Measurements from ENCODE around the gene POMT1. TPM values are rescaled to one million over a fixed set of nuclear protein-coding genes. Genes with fewer than 3 reads are reported as not detected.

POMT1 gene
- polyA plus RNA-seq, 1 of the 3 experiments (the other 2 are of a cell fraction) = 44.5 TPM

- no peaks in the 10 kb centered on the region for H3F3A ChIP-seq (replicated peaks; ENCODE audit: insufficient read depth)
- no peak for DNase-seq
- 95% methylated on average over 9 of the region's 9 CpGs for WGBS (ENCODE audit: low lambda C conversion rate)
- TF ChIP-seq MXI1 (IDR thresholded peaks at IDR 0.05; ENCODE audit: low read depth, low read length) = no peak
- no peak for TF ChIP-seq SMC3 (IDR thresholded peaks at IDR 0.05; ENCODE audit: low read depth, low read length)
- TF ChIP-seq MAX (IDR thresholded peaks at IDR 0.05; ENCODE audit: low read depth) = no peak
- no peak for TF ChIP-seq TCF12 (IDR thresholded peaks at IDR 0.05)
- no peak for TF ChIP-seq ELF1 (IDR thresholded peaks at IDR 0.05)
- TF ChIP-seq RAD21 (IDR thresholded peaks at IDR 0.05; ENCODE audit: low read length) = no peak
- TF ChIP-seq SIN3A (IDR thresholded peaks at IDR 0.05; ENCODE audit: borderline replicate concordance, low read depth, low read length) = no peak
- no peak for TF ChIP-seq FOXM1 (IDR thresholded peaks at IDR 0.05; ENCODE audit: low read depth)
- TF ChIP-seq TAF1 (IDR thresholded peaks at IDR 0.05; ENCODE audit: borderline replicate concordance, low read depth, low read length) = no peak
- TF ChIP-seq FOXJ3 (CRISPR knock-in tag; IDR thresholded peaks at IDR 0.05) = no peak
- H3K79me2 ChIP-seq (ENCODE audit: insufficient read depth) = no peaks in the 10 kb centered on the region
- no peak overlapping the region for H2AFZ ChIP-seq (ENCODE audit: low read depth)
- no peaks in the 10 kb centered on the region for H3K9me2 ChIP-seq
- ChIA-PET POLR2A (interaction anchor here (1.1 kb wide), 1 partner anchor 150 kb away, joined by 3 read pairs; no protein-coding TSS in a partner anchor), CTCF (interaction anchor here (0.6 to 1.1 kb wide), 3 partner anchors 9 to 36 kb away, joined by 3 read pairs; no protein-coding TSS in a partner anchor)
- H3K4me3 ChIP-seq (ENCODE audit: low read depth in 2 of 2, low read length in 1 of 2) = no peak overlapping the region
- no peaks in the 10 kb centered on the region for H3K27me3 ChIP-seq (ENCODE audit: insufficient read depth)
- no peaks in the 10 kb centered on the region; a peak in 1 of 4 replicates for H3K4me1 ChIP-seq (ENCODE audit: control insufficient read depth in 1 of 2, insufficient read depth in 2 of 2, low read depth in 1 of 2, low read length in 1 of 2)
- peaks cover 12 to 72% of the 10 kb centered on the region in 2 experiments for H3K36me3 ChIP-seq (replicated peaks in 1 of 2; ENCODE audit: control insufficient read depth in 1 of 2, insufficient read depth in 2 of 2, low read length in 1 of 2)
- no peak overlapping the region for H3K4me2 ChIP-seq
- no peaks in the 10 kb centered on the region for H3K9me3 ChIP-seq
- no peak overlapping the region for H3K27ac ChIP-seq (ENCODE audit: low read depth in 2 of 2, low read length in 1 of 2)
- H3K9ac ChIP-seq = no peak overlapping the region
- no peaks in the 10 kb centered on the region for H4K20me1 ChIP-seq (ENCODE audit: insufficient read depth)
Measured at GRCh38 chr9:131523086-131523388, 20.3 kb downstream of the POMT1 start.

- Histone ChIP-seq H3K4me1 (ENCODE audit: control insufficient read depth in 1 of 2, insufficient read depth in 2 of 2, low read depth in 1 of 2, low read length in 1 of 2) (no peaks in the 10 kb centered on the region; a peak in 1 of 4 replicates), H3K27ac (ENCODE audit: low read depth in 2 of 2, low read length in 1 of 2) (no peak overlapping the region; a peak in 1 of 4 replicates), H3K36me3 (replicated peaks in 1 of 2; ENCODE audit: control insufficient read depth in 1 of 2, insufficient read depth in 2 of 2, low read length in 1 of 2) (peaks cover 12 to 72% of the 10 kb centered on the region in 2 experiments)
- TF ChIP-seq MEF2A (IDR thresholded peaks at IDR 0.05; ENCODE audit: borderline replicate concordance, low read depth) (no peak), SIN3A (IDR thresholded peaks at IDR 0.05; ENCODE audit: borderline replicate concordance, low read depth, low read length) (no peak), RXRA (IDR thresholded peaks at IDR 0.05; ENCODE audit: borderline replicate concordance, low read depth) (no peak), FOXM1 (IDR thresholded peaks at IDR 0.05; ENCODE audit: low read depth) (no peak), SMC3 (IDR thresholded peaks at IDR 0.05; ENCODE audit: low read depth, low read length) (no peak), CHD2 (IDR thresholded peaks at IDR 0.05; ENCODE audit: low read length, partially characterized antibody) (no peak), TCF12 (IDR thresholded peaks at IDR 0.05) (no peak), FOXJ3 (CRISPR knock-in tag; IDR thresholded peaks at IDR 0.05) (no peak), PBX3 (IDR thresholded peaks at IDR 0.05) (no peak), GATA2 (CRISPR knock-in tag; IDR thresholded peaks at IDR 0.05) (no peak), USF1 (IDR thresholded peaks at IDR 0.05; ENCODE audit: borderline replicate concordance, low read depth) (no peak), CTCF (IDR thresholded peaks at IDR 0.05) (no peak), GABPA (IDR thresholded peaks at IDR 0.05; ENCODE audit: low read depth) (no peak), MXI1 (IDR thresholded peaks at IDR 0.05; ENCODE audit: low read depth, low read length) (no peak), IRF3 (IDR thresholded peaks at IDR 0.05; ENCODE audit: low read depth, low read length) (no peak), TEAD4 (IDR thresholded peaks at IDR 0.05; ENCODE audit: borderline replicate concordance, insufficient read depth) (no peak), RCOR1 (IDR thresholded peaks at IDR 0.05; ENCODE audit: low read length) (no peak)
Measured at GRCh38 chr9:131523451-131524435, 21.0 kb downstream of the POMT1 start.

More at GRCh38 chr9:131523451-131524435, 21.0 kb downstream of the POMT1 start:
- CTCF ChIA-PET = interaction anchor here (0.6 to 1.1 kb wide), 3 partner anchors 10 to 36 kb away, joined by 3 read pairs; no protein-coding TSS in a partner anchor
- Histone ChIP-seq H4K20me1 (ENCODE audit: insufficient read depth) (no peaks in the 10 kb centered on the region), H3K4me2 (no peak overlapping the region), H3K79me2 (ENCODE audit: insufficient read depth) (no peaks in the 10 kb centered on the region), H3F3A (replicated peaks; ENCODE audit: insufficient read depth) (no peaks in the 10 kb centered on the region), H3K9ac (no peak overlapping the region), H3K4me3 (ENCODE audit: low read depth in 2 of 2, low read length in 1 of 2) (no peak overlapping the region), H2AFZ (ENCODE audit: low read depth) (no peak overlapping the region), H3K9me2 (no peaks in the 10 kb centered on the region), H3K27me3 (ENCODE audit: insufficient read depth) (no peaks in the 10 kb centered on the region), H3K9me3 (no peaks in the 10 kb centered on the region)
- DNase-seq = no peak
- 87% methylated on average over 15 of the region's 29 CpGs for whole genome bisulfite sequencing (ENCODE audit: low lambda C conversion rate)
- POLR2A ChIA-PET = interaction anchor here (0.9 to 1.1 kb wide), 2 partner anchors 150 to 174 kb away, joined by 3 read pairs; no protein-coding TSS in a partner anchor
